Naive thymus-derived CD4-positive, alpha-beta T cell (primary cell): ENCODE data around the gene YBX2. TPM values are rescaled to one million over a fixed set of nuclear protein-coding genes. Genes with fewer than 3 reads are reported as not detected.

Source experiments
- ATAC-seq: fragments of 150-1000 bp; cut with Tn5 transposase; 2 replicates; pipeline ENCODE4 v1.10.0; 2021; ENCODE audit warnings: mild to moderate bottlenecking, moderate library complexity
- CTCF ChIA-PET: fragments of 350-600 bp; sonication (Branson Sonifier 250); formaldehyde crosslinking; loops from one replicate; lab custom pipeline; 2021; ENCODE audit warnings: antibody characterized with exemption; lab: Charles Lee
- POLR2A ChIA-PET: fragments of 350-600 bp; sonication (Branson Sonifier 250); formaldehyde crosslinking; loops from one replicate; lab custom pipeline; 2021; ENCODE audit warnings: antibody characterized with exemption, inconsistent platforms; lab: Charles Lee
- DNase-seq, 9 donors: peaks; one replicate each; pipeline versions ENCODE4 v3.0.0 to v3.0.0-alpha.2; 2020 to 2022; ENCODE audit warnings: mixed read lengths in 1 of 9
- H3K27ac ChIP-seq: one replicate; pipeline ENCODE4 v1.7.0; 2013; ENCODE audit warnings: mild to moderate bottlenecking, low read depth, low read length, moderate library complexity
- H3K27me3 ChIP-seq, 2 donors: one replicate each; pipeline ENCODE4 v1.7.0; 2013; ENCODE audit warnings: low read length in 2 of 2, mild to moderate bottlenecking in 2 of 2, moderate library complexity in 2 of 2; ENCODE audit not compliant: control insufficient read depth in 2 of 2, insufficient read depth in 2 of 2
- H3K36me3 ChIP-seq, 3 experiments: 1 replicate in 2 of 3; 2 replicates in 1 of 3; pipeline ENCODE4 v1.7.0; 2013; ENCODE audit warnings: low read length in 3 of 3, mild to moderate bottlenecking in 3 of 3, moderate library complexity in 1 of 3; ENCODE audit not compliant: insufficient read depth in 3 of 3, control insufficient read depth in 2 of 3
- H3K4me1 ChIP-seq, 2 donors: one replicate each; pipeline ENCODE4 v1.7.0; 2013; ENCODE audit warnings: low read length in 2 of 2, mild to moderate bottlenecking in 2 of 2, moderate library complexity in 1 of 2; ENCODE audit not compliant: control insufficient read depth in 2 of 2, insufficient read depth in 2 of 2
- H3K4me3 ChIP-seq: 2 replicates; pipeline ENCODE4 v1.7.0; 2013; ENCODE audit warnings: mild to moderate bottlenecking, low read length
- H3K9me3 ChIP-seq, 3 experiments: 1 replicate in 2 of 3; 2 replicates in 1 of 3; pipeline ENCODE4 v1.7.0; 2013; ENCODE audit warnings: low read length in 3 of 3; ENCODE audit not compliant: control insufficient read depth in 2 of 3
- H3K27ac Mint-ChIP-seq, 9 donors: one replicate each; pipeline ENCODE4 v1.8.0; 2020 to 2022; ENCODE audit warnings: mixed read lengths in 9 of 9, mild to moderate bottlenecking in 8 of 9, moderate library complexity in 5 of 9, inconsistent platforms in 2 of 9
- H3K27me3 Mint-ChIP-seq, 5 donors: one replicate each; pipeline ENCODE4 v1.8.0; 2021 to 2022; ENCODE audit warnings: mixed read lengths in 5 of 5, mild to moderate bottlenecking in 1 of 5
- H3K36me3 Mint-ChIP-seq, 5 donors: one replicate each; pipeline ENCODE4 v1.8.0; 2020 to 2022; ENCODE audit warnings: mixed read lengths in 5 of 5, mild to moderate bottlenecking in 3 of 5, inconsistent platforms in 1 of 5
- H3K4me1 Mint-ChIP-seq, 7 donors: one replicate each; pipeline ENCODE4 v1.8.0; 2020 to 2022; ENCODE audit warnings: mixed read lengths in 7 of 7, mild to moderate bottlenecking in 3 of 7, inconsistent platforms in 1 of 7
- H3K4me3 Mint-ChIP-seq, 10 donors: one replicate each; pipeline ENCODE4 v1.8.0; 2020 to 2022; ENCODE audit warnings: mild to moderate bottlenecking in 10 of 10, mixed read lengths in 10 of 10, moderate library complexity in 6 of 10, inconsistent platforms in 2 of 10
- H3K9me3 Mint-ChIP-seq, 11 donors: one replicate each; pipeline ENCODE4 v1.8.0; 2020 to 2022; ENCODE audit warnings: mixed read lengths in 11 of 11, mild to moderate bottlenecking in 4 of 11, inconsistent platforms in 1 of 11, moderate library complexity in 1 of 11
- intact Hi-C, 2 donors: fragments of 100-400 bp; cut with micrococcal nuclease; formaldehyde crosslinking; loops; one replicate each; pipeline ENCODE4 v1.15.1; 2023
- polyA plus RNA-seq, 2 donors: library from polyadenylated mRNA; unstranded; fragments of 300-500 nt; fragmentation: Illumina TruSeq; gene quantifications; one replicate each; pipeline ENCODE4 v1.2.3, GENCODE V29; 2021
- total RNA-seq, 6 experiments: library from RNA in 5 of 6; stranded (reverse) in 5 of 6; gene quantifications; 1 replicate in 5 of 6; 2 replicates in 1 of 6; pipeline ENCODE4 v1.2.3 and lab custom pipeline; 2021 to 2026

The YBX2 gene
- total and polyA plus RNA-seq, 7 experiments from 2014 or later, result 0.27 to 0.64 (median 0.40) TPM; not detected in 4

- peaks cover 0 to 29% (median 0%) of the 10 kb centered on the region in 3 experiments for H3K36me3 ChIP-seq
- ATAC-seq (peak; percentile 63), DNase-seq (peak in 1 of 9 donors; percentile 28)
- intact Hi-C loops, result loop anchor here (1.0 kb wide), 2 partner anchors 9 to 20 kb away; partner anchors contain the start of genes ELP5 (in 1 of the 2) and SLC2A4 (in 1 of the 2)
- POLR2A ChIA-PET, result interaction anchor here (0.7 to 1.2 kb wide), 4 partner anchors 21 to 176 kb away, joined by 3 to 5 read pairs (median 4); partner anchors contain the start of gene ACAP1
- Mint-ChIP-seq H3K4me3 (peak overlapping the region; percentile 49 to 87 (median 73)), H3K36me3 (peaks cover 0 to 13% (median 6%) of the 10 kb centered on the region in 5 donors), H3K27ac (peak overlapping the region in 7 of 9 donors; percentile 42 to 75 (median 68)), H3K9me3 (peaks cover 0 to 2% (median 0%) of the 10 kb centered on the region in 11 donors), H3K27me3 (peaks cover 0 to 30% (median 14%) of the 10 kb centered on the region in 5 donors), H3K4me1 (peaks cover 18 to 36% (median 28%) of the 10 kb centered on the region in 7 donors)
- no peaks in the 10 kb centered on the region for H3K27me3 ChIP-seq
- H3K4me1 ChIP-seq, result peaks cover 13 to 19% of the 10 kb centered on the region in 2 donors
- H3K27ac ChIP-seq, result peak overlapping the region; percentile 68
- no peaks in the 10 kb centered on the region for H3K9me3 ChIP-seq
- peak overlapping the region; percentile 59 for H3K4me3 ChIP-seq
- CTCF ChIA-PET, result interaction anchor here (0.6 kb wide), 1 partner anchor 670 kb away, joined by 3 read pairs; no protein-coding TSS in a partner anchor
These were observed 33.6 kb downstream of the YBX2 start for GRCh38 chr17:7260651-7261378.

GRCh38 chr17:7260151-7260550 is 34.3 kb downstream of the YBX2 start:
- intact Hi-C loops, result no loop called here
- H3K9me3 Mint-ChIP-seq, result peaks cover 0 to 2% (median 0%) of the 10 kb centered on the region in 11 donors
- H3K4me1 Mint-ChIP-seq, result peaks cover 18 to 36% (median 28%) of the 10 kb centered on the region in 7 donors
- peaks cover 0 to 30% (median 14%) of the 10 kb centered on the region in 5 donors for H3K27me3 Mint-ChIP-seq
- Histone ChIP-seq H3K9me3 (no peaks in the 10 kb centered on the region), H3K27ac (peak overlapping the region; percentile 68), H3K4me1 (peaks cover 13 to 19% of the 10 kb centered on the region in 2 donors), H3K36me3 (peaks cover 0 to 36% (median 0%) of the 10 kb centered on the region in 3 experiments), H3K27me3 (no peaks in the 10 kb centered on the region), H3K4me3 (no peak overlapping the region)
- no peak for DNase-seq
- ChIA-PET POLR2A (interaction anchor here (0.9 to 1.2 kb wide), 3 partner anchors 46 to 76 kb away, joined by 4 read pairs; partner anchors contain the start of gene ACAP1), CTCF (interaction anchor here (1.5 kb wide), 1 partner anchor 36 kb away, joined by 4 read pairs; no protein-coding TSS in a partner anchor)
- peak overlapping the region in 7 of 9 donors; percentile 41 to 75 (median 58) for H3K27ac Mint-ChIP-seq
- no peak for ATAC-seq
- H3K4me3 Mint-ChIP-seq, result peak overlapping the region in 9 of 10 donors; percentile 32 to 87 (median 68)
- H3K36me3 Mint-ChIP-seq, result peaks cover 0 to 13% (median 6%) of the 10 kb centered on the region in 5 donors

- POLR2A ChIA-PET, result interaction anchor here (0.9 to 1.2 kb wide), 3 partner anchors 45 to 77 kb away, joined by 4 read pairs; partner anchors contain the start of gene ACAP1
- peak overlapping the region in 4 of 9 donors; percentile 9 to 72 (median 32) for H3K27ac Mint-ChIP-seq
- Histone ChIP-seq H3K4me1 (peaks cover 13 to 19% of the 10 kb centered on the region in 2 donors), H3K27me3 (no peaks in the 10 kb centered on the region), H3K4me3 (no peak overlapping the region), H3K27ac (no peak overlapping the region), H3K36me3 (peaks cover 0 to 42% (median 0%) of the 10 kb centered on the region in 3 experiments), H3K9me3 (no peaks in the 10 kb centered on the region)
- peaks cover 0 to 2% (median 0%) of the 10 kb centered on the region in 11 donors for H3K9me3 Mint-ChIP-seq
- DNase-seq, result no peak
- peaks cover 20 to 36% (median 28%) of the 10 kb centered on the region in 7 donors for H3K4me1 Mint-ChIP-seq
- H3K27me3 Mint-ChIP-seq, result peaks cover 0 to 27% (median 14%) of the 10 kb centered on the region in 5 donors
- no peak for ATAC-seq
- H3K36me3 Mint-ChIP-seq, result peaks cover 4 to 18% (median 6%) of the 10 kb centered on the region in 5 donors
- CTCF ChIA-PET, result interaction anchor here (1.5 kb wide), 1 partner anchor 37 kb away, joined by 4 read pairs; no protein-coding TSS in a partner anchor
- intact Hi-C loops, result no loop called here
- H3K4me3 Mint-ChIP-seq, result peak overlapping the region in 2 of 10 donors; percentile 8 to 87
These were observed 34.9 kb downstream of the YBX2 start for GRCh38 chr17:7259555-7259889.

- Mint-ChIP-seq H3K9me3 (peaks cover 0 to 2% (median 0%) of the 10 kb centered on the region in 11 donors), H3K27me3 (peaks cover 0 to 21% (median 12%) of the 10 kb centered on the region in 5 donors), H3K4me1 (peaks cover 19 to 37% (median 30%) of the 10 kb centered on the region in 7 donors), H3K27ac (peak overlapping the region in 5 of 9 donors; percentile 9 to 67 (median 49)), H3K4me3 (peak overlapping the region in 2 of 10 donors; percentile 8 to 87), H3K36me3 (peaks cover 4 to 19% (median 6%) of the 10 kb centered on the region in 5 donors)
- Histone ChIP-seq H3K36me3 (peaks cover 0 to 46% (median 0%) of the 10 kb centered on the region in 3 experiments), H3K4me3 (no peak overlapping the region), H3K27ac (no peak overlapping the region), H3K9me3 (no peaks in the 10 kb centered on the region), H3K27me3 (no peaks in the 10 kb centered on the region), H3K4me1 (peaks cover 13 to 19% of the 10 kb centered on the region in 2 donors)
- DNase-seq (no peak), ATAC-seq (no peak)
- ChIA-PET POLR2A (interaction anchor here (0.7 to 1.1 kb wide), 2 partner anchors 37 to 45 kb away, joined by 3 to 4 read pairs; no protein-coding TSS in a partner anchor), CTCF (interaction anchor here (1.5 kb wide), 1 partner anchor 38 kb away, joined by 4 read pairs; no protein-coding TSS in a partner anchor)
- intact Hi-C loops, result no loop called here
These were observed 35.5 kb downstream of the YBX2 start for GRCh38 chr17:7258731-7259554.

GRCh38 chr17:7256766-7257456 is 37.5 kb downstream of the YBX2 start:
- POLR2A ChIA-PET, result interaction anchor here (1.0 kb wide), 1 partner anchor 59 kb away, joined by 3 read pairs; the partner anchor contains the start of gene GPS2
- DNase-seq, result no peak
- H3K36me3 Mint-ChIP-seq, result peaks cover 4 to 19% (median 6%) of the 10 kb centered on the region in 5 donors
- H3K9me3 ChIP-seq, result no peaks in the 10 kb centered on the region
- no peak for ATAC-seq
- H3K27me3 ChIP-seq, result no peaks in the 10 kb centered on the region
- no peak overlapping the region for H3K27ac ChIP-seq
- H3K4me3 Mint-ChIP-seq, result no peak overlapping the region
- H3K27ac Mint-ChIP-seq, result peak overlapping the region in 4 of 9 donors; percentile 4 to 55 (median 30)
- peaks cover 0 to 5% (median 0%) of the 10 kb centered on the region in 5 donors for H3K27me3 Mint-ChIP-seq
- H3K36me3 ChIP-seq, result peaks cover 0 to 46% (median 0%) of the 10 kb centered on the region in 3 experiments
- no peaks in the 10 kb centered on the region for H3K9me3 Mint-ChIP-seq
- CTCF ChIA-PET, result interaction anchor here (0.7 to 1.2 kb wide), 2 partner anchors 39 to 348 kb away, joined by 3 read pairs; no protein-coding TSS in a partner anchor
- peaks cover 10 to 34% (median 27%) of the 10 kb centered on the region in 7 donors for H3K4me1 Mint-ChIP-seq
- H3K4me3 ChIP-seq, result no peak overlapping the region
- intact Hi-C loops, result no loop called here
- peaks cover 10 to 13% of the 10 kb centered on the region in 2 donors for H3K4me1 ChIP-seq
